Nephron progenitor cell (in vitro differentiated cells): Measurements from ENCODE around the gene ISOC2.
A peak's percentile ranks its signal among the peaks of the same experiment; 100 is the strongest.

Experiments
- DNase-seq: peaks from one replicate; pipeline ENCODE4 v3.0.0; 2021
- H3K27ac Mint-ChIP-seq: 2 replicates; pipeline ENCODE4 v1.8.0; 2021; ENCODE audit warnings: mild to moderate bottlenecking, moderate library complexity, mixed read lengths
- H3K27me3 Mint-ChIP-seq: 2 replicates; pipeline ENCODE4 v1.8.0; 2021; ENCODE audit warnings: mild to moderate bottlenecking, low read depth, mixed read lengths; ENCODE audit not compliant: poor library complexity
- H3K36me3 Mint-ChIP-seq: 2 replicates; pipeline ENCODE4 v1.8.0; 2021; ENCODE audit warnings: low read depth, mixed read lengths
- H3K4me1 Mint-ChIP-seq: 2 replicates; pipeline ENCODE4 v1.8.0; 2021; ENCODE audit warnings: mixed read lengths
- H3K4me3 Mint-ChIP-seq: 2 replicates; pipeline ENCODE4 v1.8.0; 2021; ENCODE audit warnings: mild to moderate bottlenecking, moderate library complexity, mixed read lengths
- H3K9me3 Mint-ChIP-seq: 2 replicates; pipeline ENCODE4 v1.8.0; 2021; ENCODE audit warnings: mild to moderate bottlenecking, moderate library complexity, mixed read lengths
- CTCF ChIP-seq: fragments of 200-600 bp; sonication (generic); IDR thresholded peaks from 2 replicates; pipeline ENCODE4 v1.5.0; 2021; ENCODE audit warnings: antibody characterized with exemption

Gene ISOC2

DNA sequence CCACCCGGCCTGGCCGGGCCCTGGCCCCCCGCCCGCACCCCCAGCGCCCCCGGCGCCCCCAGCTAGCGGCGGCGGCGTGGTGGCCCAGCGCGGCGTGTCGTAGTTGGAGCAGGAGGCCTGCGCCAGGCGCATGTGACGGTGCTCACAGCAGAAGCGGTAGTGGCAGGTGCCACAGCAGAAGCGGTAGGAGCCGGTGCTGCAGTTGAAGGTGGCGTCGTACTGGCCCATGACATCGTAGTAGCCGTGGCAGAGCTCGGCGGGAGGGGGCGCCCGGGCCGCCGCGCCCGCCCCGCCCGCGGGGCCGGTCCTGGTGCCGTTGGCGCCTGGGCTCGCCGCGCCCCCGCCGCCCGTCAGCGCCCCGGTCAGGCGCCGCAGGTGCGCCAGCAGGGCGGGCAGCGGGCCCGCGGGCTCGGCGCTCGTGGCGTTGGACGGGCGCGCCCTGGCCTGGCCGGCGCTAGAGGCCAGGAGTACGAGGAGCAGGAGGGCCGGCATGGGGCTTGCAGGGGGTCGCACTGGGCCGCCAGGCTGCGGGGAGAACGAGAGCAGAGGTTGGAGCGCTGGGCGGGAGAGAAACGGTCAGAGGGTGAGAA, 19.0 kb downstream of the ISOC2 start:
- peaks cover 24% of the 10 kb centered on the region for H3K4me1 Mint-ChIP-seq
- H3K9me3 Mint-ChIP-seq = peaks cover 13% of the 10 kb centered on the region
- no peak overlapping the region for H3K4me3 Mint-ChIP-seq
- no peak overlapping the region for H3K27ac Mint-ChIP-seq
- TF ChIP-seq CTCF = no peak
- no peak for DNase-seq
- H3K27me3 Mint-ChIP-seq = no peaks in the 10 kb centered on the region
- no peaks in the 10 kb centered on the region for H3K36me3 Mint-ChIP-seq

DNA sequence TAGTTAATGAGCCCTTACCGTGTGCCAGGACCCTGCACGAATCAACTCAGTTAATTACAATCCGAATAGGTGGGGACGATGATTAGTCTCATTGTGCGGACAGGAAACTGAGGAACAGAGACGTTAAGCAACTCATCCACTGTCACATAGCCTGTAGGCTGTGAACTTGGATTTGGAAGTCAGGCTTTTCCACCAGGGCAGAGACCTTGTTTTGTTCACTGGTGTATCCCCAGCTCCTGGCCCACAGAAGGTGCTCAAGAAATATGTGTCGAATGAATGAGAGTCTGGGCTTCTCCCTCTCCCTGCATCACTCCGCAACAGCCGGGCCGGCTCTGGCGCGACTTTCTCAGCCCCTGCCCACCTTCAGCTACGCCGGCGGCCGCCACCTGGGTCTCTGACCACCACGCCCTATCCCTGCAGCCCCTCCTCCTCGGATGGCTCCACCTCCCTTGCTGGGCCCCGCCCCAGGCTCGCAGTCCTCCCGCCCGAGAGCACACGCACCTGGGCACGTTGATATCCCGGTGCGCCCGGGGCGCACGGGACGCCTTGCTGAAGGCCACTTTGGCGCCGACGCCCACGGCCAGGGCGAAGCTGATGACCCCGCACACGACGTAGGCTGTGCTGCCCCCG, 19.6 kb downstream of the ISOC2 start:
- TF ChIP-seq CTCF = no peak
- DNase-seq = no peak
- Mint-ChIP-seq H3K9me3 (peaks cover 13% of the 10 kb centered on the region), H3K27ac (no peak overlapping the region), H3K4me1 (peaks cover 27% of the 10 kb centered on the region), H3K4me3 (peak overlapping the region; percentile 23), H3K27me3 (no peaks in the 10 kb centered on the region), H3K36me3 (no peaks in the 10 kb centered on the region)

DNA sequence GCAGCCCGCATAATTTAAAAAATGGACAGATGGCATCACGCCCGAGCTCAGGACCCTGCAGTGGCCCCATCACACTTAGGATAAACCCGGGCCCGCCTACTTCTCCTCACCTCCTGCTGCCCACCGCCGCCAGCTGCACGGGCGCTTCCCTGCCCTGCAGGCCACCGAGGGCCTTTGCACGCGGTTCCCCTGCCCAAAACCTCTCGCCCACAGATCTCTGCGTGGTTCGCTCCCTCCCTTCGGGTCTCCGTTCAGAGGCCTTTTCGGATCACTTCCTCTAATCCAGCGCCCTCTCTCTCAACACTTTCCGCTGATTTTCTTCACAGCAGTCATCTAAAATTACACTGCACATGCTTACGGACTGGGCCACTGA, 20.1 kb downstream of the ISOC2 start:
- TF ChIP-seq CTCF = no peak
- Mint-ChIP-seq H3K9me3 (peaks cover 13% of the 10 kb centered on the region), H3K27ac (no peak overlapping the region), H3K36me3 (no peaks in the 10 kb centered on the region), H3K4me3 (peak overlapping the region; percentile 23), H3K4me1 (peaks cover 27% of the 10 kb centered on the region), H3K27me3 (no peaks in the 10 kb centered on the region)
- DNase-seq = no peak

- peaks cover 10% of the 10 kb centered on the region for H3K9me3 Mint-ChIP-seq
- DNase-seq = peak; percentile 75
- no peak for TF ChIP-seq CTCF
- H3K27me3 Mint-ChIP-seq = no peaks in the 10 kb centered on the region
- peaks cover 27% of the 10 kb centered on the region for H3K4me1 Mint-ChIP-seq
- peak overlapping the region; percentile 32 for H3K4me3 Mint-ChIP-seq
- no peak overlapping the region for H3K27ac Mint-ChIP-seq
- H3K36me3 Mint-ChIP-seq = no peaks in the 10 kb centered on the region
These were observed 20.9 kb downstream of the ISOC2 start for GRCh38 chr19:55440411-55441105.

DNA sequence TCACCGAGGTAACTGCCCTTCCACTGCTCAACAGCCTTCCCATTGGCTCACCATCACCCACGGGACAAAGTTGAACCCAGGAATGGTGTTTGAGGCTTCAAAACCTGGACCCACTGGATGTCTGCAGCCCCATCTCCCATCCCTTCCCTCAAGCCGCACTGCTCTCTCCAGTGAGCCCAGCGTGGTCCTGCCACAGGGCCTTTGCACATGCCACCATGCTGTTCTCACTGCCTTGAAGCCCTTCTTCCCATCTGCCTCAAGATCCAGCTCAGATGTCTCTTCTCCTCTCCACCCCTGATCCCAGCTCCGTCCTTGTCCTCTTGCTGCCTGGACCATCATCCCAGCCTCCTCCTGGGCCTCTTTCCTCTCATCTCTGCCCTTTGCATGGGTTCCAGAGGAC, 22.4 kb downstream of the ISOC2 start:
- Mint-ChIP-seq H3K9me3 (peaks cover 10% of the 10 kb centered on the region), H3K27ac (no peak overlapping the region), H3K36me3 (no peaks in the 10 kb centered on the region), H3K4me3 (no peak overlapping the region), H3K27me3 (no peaks in the 10 kb centered on the region), H3K4me1 (peaks cover 27% of the 10 kb centered on the region)
- TF ChIP-seq CTCF = no peak
- no peak for DNase-seq
